Fibroblast of mammary gland (primary cell): ENCODE data around the gene TIFAB.

ENCODE experiments used
- DNase-seq: peaks from one replicate; pipeline ENCODE4 v3.0.0-alpha.2; 2010; ENCODE audit warnings: low read depth
- H3K4me3 ChIP-seq: 2 replicates; pipeline ENCODE4 v1.5.1; 2011; ENCODE audit warnings: low read depth, mild to moderate bottlenecking, low read length, moderate library complexity; ENCODE audit not compliant: control insufficient read depth
- TF ChIP-seq, protein P1 (sequence below): conservative IDR thresholded peaks from 2 replicates; pipeline ENCODE4 v1.5.1; 2011; ENCODE audit warnings: low read depth, low read length, inconsistent platforms; ENCODE audit not compliant: control insufficient read depth, insufficient read depth

Gene TIFAB

DNA sequence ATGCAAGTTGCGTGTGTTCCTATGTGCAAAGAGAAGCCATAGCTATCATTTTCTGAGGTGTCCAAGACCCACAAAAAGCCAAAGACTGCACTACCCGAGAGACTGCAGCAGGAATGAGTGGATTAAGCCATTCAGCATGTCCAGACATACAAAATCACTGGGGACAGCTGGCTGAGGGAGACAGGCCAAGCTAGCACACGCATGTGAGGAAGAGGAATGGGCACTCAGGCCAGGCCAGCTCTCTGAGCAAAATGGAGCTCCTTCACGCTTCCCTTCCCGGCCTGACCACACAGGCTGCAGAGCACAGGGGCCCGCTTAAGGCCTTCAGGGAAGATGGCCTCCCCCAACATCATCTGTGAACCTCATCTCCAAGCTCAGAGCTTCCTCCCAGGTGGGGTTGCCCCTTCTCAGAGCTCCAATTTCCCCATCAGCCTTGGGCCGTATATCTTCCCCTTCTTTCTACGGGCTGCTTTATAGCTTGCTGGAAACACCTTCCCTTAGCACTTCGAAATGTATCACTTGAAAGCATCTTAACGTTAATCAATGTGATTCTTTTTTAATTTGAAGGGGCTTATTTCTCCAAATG, 13.4 kb downstream of the TIFAB start:
- no peak for DNase-seq
- TF ChIP-seq, protein P1, sequence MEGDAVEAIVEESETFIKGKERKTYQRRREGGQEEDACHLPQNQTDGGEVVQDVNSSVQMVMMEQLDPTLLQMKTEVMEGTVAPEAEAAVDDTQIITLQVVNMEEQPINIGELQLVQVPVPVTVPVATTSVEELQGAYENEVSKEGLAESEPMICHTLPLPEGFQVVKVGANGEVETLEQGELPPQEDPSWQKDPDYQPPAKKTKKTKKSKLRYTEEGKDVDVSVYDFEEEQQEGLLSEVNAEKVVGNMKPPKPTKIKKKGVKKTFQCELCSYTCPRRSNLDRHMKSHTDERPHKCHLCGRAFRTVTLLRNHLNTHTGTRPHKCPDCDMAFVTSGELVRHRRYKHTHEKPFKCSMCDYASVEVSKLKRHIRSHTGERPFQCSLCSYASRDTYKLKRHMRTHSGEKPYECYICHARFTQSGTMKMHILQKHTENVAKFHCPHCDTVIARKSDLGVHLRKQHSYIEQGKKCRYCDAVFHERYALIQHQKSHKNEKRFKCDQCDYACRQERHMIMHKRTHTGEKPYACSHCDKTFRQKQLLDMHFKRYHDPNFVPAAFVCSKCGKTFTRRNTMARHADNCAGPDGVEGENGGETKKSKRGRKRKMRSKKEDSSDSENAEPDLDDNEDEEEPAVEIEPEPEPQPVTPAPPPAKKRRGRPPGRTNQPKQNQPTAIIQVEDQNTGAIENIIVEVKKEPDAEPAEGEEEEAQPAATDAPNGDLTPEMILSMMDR = no peak

DNA sequence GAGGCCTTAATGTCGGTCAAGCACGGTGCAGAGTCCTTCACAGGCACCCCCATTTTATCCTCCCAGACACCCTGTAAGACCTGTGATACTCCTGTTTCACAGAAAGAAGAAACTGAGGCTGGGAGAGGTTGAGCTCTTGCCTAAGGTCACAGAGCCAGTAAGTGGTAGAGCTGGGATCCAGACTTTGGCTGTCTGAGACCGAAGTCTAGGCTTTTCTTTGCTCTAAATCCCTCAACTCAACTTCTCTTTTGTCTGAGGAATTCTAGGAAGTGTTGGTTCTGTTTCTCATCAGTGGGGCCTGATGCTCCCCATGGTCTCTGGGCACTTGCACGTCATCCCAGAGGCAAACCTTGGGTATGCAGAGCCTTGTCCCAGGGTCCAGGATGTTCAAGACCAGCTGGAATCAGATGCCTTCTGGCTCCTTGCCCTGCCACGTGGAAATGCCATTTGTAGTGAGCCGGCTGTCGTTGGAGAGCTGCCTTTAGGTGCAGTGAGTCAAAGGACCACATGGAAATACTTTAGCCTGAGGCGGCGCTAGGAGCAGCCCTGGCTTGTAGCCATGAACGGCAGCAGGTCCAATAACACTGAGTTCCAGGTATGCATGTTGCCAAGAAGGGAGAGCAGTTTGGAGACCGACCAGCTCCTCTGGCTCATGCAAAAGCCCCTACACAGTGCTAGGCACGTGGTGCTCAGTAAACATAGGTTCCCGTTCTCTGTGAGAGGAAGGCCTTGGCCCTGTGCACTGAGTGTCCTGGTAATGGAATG, 14.2 kb downstream of the TIFAB start:
- TF ChIP-seq, protein P1 = peak; percentile 5
- DNase-seq = peak; percentile 95
- H3K4me3 ChIP-seq = no peak overlapping the region

More for the DNA sequence above, 13.4 kb downstream of the TIFAB start:
- H3K4me3 ChIP-seq = no peak overlapping the region

DNA sequence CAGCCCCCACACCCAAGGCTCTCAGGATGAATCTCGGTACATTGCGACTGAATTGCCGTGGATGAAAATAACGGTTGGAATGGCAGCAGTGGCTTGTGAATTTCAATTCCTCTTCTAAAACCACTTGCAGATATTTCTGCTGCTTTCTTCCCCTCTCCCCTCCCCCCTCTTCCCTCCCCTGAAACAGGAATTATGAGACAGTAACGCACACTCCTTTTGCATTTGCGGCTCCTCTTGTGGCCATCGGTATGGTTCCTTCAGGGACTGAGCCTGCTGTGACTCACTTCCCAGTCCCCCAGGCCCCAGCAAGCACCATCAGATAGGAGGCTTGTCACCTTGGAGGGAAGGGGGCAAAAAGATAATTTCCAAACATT, 14.7 kb downstream of the TIFAB start:
- no peak for DNase-seq
- no peak overlapping the region for H3K4me3 ChIP-seq
- TF ChIP-seq, protein P1 = no peak

DNA sequence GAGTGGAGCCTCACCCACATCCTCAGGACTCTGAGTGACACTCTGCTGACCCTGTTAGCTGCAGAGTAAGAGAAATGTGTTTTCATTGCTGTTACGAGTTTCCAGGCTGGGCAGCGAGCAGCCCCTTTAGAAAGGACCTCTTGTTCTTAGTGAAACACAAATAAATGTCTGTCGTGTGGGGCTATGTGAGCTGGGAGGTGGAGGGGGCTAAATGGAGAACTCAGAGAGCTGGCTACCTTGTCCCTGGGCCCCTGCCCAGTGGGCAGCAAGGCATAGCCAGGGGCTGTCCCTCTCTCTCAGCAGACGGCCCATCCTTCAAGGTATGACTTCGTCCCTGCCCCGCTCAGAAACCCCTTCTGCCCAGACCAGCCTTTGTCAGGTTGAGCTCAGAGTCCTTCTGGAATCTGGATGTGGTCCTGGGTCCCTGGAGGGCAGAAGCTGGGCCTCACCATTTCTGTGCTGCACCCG, 15.2 kb downstream of the TIFAB start:
- DNase-seq = no peak
- no peak overlapping the region for H3K4me3 ChIP-seq
- TF ChIP-seq, protein P1 = no peak

DNA sequence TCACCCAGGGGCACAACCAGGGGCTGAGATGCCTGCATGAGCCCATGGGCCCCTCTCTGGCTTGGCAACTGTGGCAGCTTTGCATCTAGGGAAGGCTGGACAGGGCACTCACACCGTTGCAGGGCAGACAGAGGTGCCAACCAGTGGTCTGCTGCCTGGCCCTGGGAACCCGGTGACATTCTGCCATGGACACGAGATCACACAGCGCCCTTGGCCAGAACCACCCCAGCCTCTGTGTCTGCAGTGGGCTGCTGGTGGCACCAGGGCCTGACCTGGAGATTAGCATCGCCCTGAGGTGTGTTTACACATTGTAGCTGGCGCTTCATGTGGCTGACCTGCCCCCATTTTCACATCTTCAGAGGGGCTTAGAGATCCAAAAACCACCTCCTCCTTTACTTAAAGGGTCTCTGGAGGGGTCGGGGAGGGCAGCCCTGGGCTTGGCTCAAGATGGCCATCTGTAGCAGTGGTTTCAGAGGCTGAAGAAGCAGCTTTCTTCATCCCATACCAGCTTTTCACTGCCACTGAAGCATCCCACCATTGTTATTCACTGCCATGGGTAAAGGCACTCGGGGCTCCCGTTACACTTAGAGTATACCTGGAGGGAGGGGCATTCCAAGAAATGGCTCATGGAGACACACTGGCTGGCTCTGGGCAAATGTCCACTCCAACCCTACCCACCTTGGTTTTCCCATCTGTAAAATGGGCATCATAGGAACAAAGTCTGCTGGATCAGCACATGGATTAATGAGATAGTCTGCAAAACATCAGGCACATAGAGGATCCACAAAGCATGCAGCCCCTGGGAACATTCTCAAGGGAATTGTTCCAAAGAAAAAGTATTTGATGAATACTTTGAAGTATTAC, 16.5 kb downstream of the TIFAB start:
- DNase-seq = no peak
- H3K4me3 ChIP-seq = no peak overlapping the region
- TF ChIP-seq, protein P1 = no peak

DNA sequence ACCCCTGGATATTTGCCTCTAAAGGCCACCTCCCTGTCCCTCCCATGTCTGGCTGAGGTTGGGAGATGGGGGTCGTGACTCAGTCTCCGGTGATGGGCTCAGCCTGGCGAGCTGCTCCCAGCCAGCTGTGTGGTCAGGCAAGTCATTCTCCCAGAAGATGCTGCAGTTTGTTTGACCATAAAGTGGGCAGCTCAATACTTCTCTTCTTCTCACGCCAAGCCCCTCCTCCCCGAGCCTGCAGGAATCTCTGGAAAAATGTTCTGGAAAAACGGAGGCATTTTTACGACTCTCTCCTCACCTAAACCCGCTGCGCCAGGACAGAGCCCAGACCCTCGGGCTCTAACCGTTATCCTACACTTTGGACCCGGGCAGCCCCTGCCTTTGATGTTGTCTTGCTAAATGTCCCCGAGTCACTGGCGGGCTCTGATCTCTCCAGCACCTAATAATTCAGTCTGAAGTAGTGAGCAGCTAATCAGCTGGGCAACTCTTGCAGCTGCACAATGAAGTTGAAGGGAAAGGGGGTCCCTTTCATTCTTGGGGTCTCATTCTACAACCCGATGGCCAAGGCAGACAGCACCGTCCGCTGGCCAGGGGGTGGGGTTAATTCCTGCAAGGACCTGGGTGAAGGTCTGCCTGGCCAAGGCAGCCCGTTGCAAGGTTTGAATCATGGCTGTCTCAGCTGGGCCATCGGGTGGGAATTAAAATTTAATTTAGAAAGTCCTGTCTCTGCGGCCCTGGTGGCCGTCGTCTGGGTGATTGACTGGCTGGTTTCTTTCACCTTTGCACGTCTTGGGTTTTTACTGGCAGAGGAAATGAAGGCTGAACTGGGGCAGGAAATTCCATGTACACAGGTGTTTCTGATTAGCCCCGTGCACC, 17.3 kb downstream of the TIFAB start:
- no peak overlapping the region for H3K4me3 ChIP-seq
- TF ChIP-seq, protein P1 = no peak
- peak; percentile 52 for DNase-seq
